NCI-H2029 treated with DMSO at 0.1 percent for 48 hours (cell line): ENCODE data around the gene GRAMD2A.

Experiments used
- DNase-seq: peaks from one replicate; lab custom pipeline; 2025; lab: John Stamatoyannopoulos, UW

Gene GRAMD2A

GRCh38 chr15:72167445-72167844 lies 30.1 kb downstream of the GRAMD2A start:
- DNase-seq: no peak

DNA sequence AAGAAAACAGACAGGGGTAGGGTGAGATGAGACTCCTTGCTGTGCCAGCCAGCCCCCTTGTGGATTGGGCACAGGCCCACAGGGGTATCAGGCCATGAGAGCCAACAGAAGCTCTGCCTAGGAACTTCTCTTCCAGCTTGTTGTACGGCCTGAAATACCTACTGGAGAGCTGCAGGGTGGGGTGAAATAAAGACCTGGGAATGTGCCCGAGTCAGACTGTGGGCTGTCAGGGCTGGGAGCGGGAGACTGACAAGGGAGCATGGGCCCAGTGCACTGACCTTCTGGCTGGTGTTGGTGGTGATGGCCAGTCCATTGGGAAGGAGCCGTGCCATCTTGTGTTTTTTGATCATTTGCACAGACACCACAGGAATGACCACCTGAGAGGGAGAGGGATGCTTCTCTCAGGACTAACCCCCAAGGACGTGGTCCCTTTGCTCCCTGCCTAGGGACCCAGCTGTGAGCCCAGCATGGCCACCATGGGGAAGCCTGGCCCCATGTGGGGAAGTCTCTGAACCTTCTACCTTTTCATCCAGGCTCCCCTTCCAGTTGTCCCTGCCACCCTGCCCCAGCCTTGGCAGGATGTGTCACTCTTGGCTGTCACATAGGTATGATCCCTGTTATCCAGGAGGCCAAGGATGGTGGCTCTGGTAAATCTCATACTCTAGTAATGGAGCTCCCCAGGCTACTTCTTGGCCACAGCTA lies 30.7 kb downstream of the GRAMD2A start:
- no peak for DNase-seq

- DNase-seq: no peak
These were observed 33.9 kb downstream of the GRAMD2A start for GRCh38 chr15:72163719-72164118.

DNA sequence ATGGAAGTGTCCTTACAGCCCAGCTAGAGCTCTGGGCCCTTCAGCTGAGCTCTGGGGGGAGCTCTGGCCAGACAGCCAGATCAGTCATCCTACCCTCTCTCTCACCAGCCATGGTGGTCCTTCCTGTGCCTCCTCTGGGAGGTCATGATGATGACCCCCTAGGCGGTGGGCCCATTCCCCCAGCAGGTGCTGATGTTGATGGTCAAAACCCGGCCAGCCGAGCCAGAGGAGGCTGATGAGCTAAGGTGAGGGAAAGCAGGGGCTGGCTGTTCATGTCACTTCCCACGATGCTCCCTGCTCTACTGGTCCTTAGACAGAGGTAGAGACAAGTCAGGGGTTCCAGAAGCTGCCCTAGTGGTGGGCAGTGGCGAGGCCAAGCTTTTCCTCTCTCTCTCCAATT lies 35.0 kb downstream of the GRAMD2A start:
- DNase-seq: no peak

DNA sequence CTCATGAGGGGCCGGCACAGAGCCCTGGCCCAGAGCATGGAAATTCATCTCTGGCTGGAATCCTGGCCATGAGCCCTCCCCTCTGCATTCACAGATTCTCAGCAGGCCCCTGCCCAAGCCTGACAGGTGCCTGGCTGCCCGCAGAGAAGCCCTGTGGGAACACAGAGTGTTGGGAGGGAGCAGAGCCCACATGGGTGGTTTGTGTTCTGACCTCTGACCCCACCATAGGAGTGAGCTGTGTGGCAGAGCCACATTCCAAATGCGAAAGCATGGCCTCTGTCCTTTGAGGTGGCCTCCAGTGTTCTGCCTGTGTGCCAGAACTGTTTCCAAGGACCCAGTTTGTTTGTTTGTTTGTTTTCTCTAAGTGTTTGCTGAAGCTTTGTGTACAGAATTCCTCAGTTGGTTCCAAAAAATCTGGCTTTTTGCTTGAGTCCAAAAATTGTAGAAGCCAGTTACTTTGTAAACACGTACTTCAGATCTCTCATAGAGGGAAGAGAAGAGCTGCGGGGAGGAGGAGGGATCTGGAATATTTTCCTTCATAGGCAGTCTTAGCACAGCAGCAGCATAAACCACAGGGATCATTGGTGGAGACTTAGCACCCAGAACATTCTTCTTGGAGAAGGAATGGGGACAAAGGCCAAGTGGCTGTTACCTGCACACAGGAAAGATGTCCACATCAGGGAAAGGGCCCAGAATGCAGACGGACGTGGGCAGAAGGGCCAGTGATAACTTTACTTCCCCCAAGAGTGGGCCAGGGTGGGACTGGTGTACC lies 36.0 kb downstream of the GRAMD2A start:
- DNase-seq: no peak

- DNase-seq: no peak
These were observed 36.8 kb downstream of the GRAMD2A start for GRCh38 chr15:72160696-72161245.

GRCh38 chr15:72156928-72157327 lies 40.7 kb downstream of the GRAMD2A start:
- no peak for DNase-seq

DNA sequence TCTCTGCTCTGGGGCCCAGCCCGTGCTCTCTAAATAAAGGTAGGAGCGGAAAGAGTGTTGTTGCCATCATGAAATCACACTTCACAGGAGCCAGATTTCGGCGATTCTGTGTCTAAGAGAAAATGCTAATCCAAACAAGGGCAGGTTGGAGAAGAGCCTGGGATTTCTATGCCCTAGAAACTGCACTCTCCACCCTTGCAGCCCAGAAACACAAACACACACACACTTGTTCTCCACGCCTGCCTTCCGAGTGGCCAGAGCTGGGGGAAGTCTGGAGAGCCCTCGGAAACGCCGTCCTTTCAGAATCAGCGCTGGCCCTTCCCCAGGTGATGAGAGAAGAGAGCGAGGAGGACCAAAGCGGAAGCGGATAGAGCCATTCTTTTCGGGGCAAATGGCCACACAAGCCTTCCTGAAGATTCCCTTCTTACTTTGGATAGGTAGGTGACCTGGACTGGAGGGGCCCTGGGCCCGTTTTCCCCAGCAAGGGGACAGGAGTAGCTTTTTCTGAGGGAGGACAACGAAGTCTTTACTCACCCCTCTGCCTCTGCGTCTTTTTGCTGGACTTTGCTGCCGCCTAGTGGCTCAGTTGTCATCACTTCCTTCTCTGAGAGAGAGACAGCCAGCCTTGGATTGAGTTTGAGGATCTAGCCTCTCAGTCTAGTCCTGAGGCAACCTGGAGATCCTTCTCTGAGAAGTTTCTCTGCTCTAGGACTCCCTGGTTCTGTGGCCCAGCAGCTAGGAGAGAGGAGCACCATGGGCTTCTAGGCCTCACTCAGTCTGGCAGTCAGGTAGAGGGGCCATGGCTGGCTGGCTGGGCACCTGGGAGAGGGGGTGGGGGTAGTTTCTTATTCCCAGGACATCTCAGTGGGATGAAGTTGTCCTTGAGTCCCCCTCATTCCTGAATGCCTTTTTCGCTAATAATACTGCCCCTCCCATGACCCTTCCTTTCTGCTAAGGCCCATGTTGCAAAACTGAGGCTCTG lies 41.7 kb downstream of the GRAMD2A start:
- peak; percentile 58 for DNase-seq

GRCh38 chr15:72155003-72155621 lies 42.5 kb downstream of the GRAMD2A start:
- peak; percentile 56 for DNase-seq

DNA sequence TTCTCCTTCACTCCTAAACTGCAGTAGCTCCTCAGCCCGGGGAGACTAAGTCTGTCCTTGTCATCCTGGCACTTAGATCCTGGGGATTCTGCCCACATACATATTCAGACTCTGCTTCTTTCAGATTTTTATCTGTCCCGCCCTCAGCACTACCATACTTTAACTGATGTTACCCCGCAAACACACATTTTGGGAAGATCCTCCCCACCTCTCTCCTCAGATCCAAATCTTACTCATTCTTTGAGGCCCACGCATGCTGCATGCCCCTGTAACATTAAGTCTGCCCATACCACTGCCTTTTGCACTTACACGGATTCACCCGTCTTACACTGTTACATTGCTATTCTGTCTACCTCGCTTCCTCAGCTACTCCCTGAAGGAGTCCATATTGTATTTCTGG lies 43.3 kb downstream of the GRAMD2A start:
- DNase-seq: no peak

DNA sequence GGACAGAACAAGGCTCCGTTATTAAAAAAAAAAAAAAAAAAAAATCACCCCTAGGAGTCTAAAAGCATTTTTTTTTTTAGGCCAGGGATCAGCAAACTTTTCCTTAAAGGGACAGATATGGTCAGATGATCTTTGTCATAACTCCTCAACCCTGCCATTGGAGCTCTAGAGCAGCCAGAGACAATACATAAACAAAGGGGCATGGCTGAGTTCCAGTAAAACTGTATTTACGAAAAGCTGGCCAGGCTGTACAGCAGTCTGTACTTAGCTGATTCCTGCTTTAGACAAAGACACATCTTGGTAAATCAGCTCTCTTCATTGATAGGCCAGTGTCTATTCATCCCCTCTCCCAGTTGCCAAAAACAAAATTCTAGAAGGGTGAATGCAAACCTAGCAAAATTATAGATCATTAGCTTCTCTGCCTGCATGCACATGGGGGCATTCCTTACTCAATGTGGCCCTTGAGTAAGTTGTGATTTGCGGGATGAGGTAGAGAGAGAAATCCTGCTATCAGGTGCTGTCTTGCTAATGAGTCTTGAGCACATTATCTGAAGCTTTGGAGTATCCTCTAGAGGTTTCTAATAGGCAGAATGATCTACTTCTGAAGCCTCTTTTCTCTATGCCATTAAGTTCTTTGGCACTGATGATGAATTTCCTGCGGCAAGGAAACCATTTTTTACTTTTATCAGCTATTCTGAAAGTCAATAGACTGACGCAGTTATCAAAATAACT lies 44.2 kb downstream of the GRAMD2A start:
- DNase-seq: peak; percentile 27

- DNase-seq: no peak
These were observed 50.2 kb downstream of the GRAMD2A start for GRCh38 chr15:72147418-72147817.

DNA sequence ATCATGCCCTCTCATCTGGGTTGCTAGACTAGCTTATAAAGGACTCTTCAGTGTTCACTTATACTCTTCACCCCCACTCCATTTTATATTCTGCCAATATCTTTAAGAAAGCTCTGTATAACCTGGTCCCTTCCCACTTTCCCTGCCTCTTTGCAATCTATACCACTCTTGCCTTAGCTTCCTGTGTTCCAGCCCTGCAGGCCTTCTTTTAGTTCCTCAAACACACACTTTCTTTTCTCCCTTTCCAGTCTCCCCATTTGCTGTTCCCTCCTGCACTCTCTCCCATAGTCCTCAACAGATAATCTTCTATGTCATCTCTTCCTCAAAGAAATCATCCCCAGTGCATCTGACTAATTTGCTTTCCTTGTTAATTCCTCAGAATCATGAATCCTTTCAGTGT lies 50.7 kb downstream of the GRAMD2A start:
- DNase-seq: no peak

GRCh38 chr15:72146221-72146620 lies 51.4 kb downstream of the GRAMD2A start:
- no peak for DNase-seq

GRCh38 chr15:72141171-72142084 lies 56.2 kb downstream of the GRAMD2A start:
- no peak for DNase-seq

- no peak for DNase-seq
These were observed 57.5 kb downstream of the GRAMD2A start for GRCh38 chr15:72140088-72140487.

DNA sequence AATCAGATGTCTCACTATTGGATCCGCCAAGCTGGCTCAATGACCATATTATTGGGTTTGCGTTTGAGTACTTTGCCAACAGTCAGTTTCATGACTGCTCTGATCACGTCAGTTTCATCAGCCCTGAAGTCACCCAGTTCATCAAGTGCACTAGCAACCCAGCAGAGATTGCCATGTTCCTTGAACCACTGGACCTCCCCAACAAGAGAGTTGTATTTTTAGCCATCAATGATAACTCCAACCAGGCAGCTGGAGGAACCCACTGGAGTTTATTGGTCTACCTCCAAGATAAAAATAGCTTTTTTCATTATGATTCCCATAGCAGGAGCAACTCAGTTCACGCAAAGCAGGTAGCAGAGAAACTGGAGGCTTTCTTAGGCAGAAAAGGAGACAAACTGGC lies 57.9 kb downstream of the GRAMD2A start:
- DNase-seq: no peak

DNA sequence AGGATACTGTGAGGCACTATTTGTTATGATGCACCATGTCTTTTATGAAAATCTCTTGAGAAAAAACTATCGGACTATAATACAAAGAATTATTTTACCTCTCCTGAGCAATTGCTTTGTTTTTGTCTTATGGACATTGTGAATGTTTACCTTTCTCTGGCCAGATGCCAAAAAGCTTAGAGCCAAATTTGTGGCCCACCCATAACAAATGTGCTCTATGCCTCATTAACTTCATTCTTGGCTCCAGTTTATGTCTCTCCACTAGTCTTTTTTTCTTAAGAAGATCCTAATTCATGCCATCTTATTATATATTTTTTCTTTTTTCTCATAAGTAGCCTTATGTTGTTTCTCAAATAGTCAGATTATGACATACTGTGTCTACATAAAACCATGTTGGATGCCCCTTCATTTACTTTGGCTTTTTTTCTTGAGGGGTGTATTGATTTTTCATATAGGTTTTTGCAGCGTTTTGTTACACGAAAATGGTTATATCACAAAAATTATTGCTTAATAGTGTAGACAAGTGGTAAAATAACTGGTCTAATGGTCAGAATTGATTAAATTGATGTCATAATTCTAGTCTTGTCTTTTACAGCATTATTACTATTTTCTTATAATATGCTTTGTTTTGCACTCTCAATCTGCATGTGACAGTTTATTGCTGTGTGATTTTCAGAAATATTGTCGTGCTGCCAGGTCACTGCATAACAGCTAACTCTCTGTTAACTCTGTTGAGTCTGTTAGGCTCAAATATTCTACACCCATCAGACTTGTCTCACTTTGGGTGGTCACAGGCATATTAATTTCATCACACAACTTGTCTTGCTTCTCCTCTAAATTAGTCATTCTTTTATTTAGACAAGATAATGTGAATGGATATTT lies 61.2 kb downstream of the GRAMD2A start:
- peak; percentile 38 for DNase-seq

- no peak for DNase-seq
These were observed 61.9 kb downstream of the GRAMD2A start for GRCh38 chr15:72135719-72136118.
